Measurements from ENCODE around the gene SERPINE1.

GRCh38 chr7:101166648-101166908 lies 39.7 kb downstream of the SERPINE1 start:
- TF ChIP-seq, protein P1, sequence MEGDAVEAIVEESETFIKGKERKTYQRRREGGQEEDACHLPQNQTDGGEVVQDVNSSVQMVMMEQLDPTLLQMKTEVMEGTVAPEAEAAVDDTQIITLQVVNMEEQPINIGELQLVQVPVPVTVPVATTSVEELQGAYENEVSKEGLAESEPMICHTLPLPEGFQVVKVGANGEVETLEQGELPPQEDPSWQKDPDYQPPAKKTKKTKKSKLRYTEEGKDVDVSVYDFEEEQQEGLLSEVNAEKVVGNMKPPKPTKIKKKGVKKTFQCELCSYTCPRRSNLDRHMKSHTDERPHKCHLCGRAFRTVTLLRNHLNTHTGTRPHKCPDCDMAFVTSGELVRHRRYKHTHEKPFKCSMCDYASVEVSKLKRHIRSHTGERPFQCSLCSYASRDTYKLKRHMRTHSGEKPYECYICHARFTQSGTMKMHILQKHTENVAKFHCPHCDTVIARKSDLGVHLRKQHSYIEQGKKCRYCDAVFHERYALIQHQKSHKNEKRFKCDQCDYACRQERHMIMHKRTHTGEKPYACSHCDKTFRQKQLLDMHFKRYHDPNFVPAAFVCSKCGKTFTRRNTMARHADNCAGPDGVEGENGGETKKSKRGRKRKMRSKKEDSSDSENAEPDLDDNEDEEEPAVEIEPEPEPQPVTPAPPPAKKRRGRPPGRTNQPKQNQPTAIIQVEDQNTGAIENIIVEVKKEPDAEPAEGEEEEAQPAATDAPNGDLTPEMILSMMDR (conservative IDR thresholded peaks at IDR 0.05 in 1 of 2, IDR thresholded peaks at IDR 0.05 in 1 of 2; ENCODE audit: low read depth in 1 of 2, low read length in 2 of 2), result no peak
- TF ChIP-seq EZH2 (IDR thresholded peaks at IDR 0.05; ENCODE audit: low read length, missing control alignments), result no peak
